Activated CD8-positive, alpha-beta memory T cell treated with anti-CD3 and anti-CD28 coated beads, Interleukin-2, amount 10 ng/mL, durations not matched to agents 7 days and 5 days (primary cell): ENCODE data around the gene ST3GAL4. TPM values are rescaled to one million over a fixed set of nuclear protein-coding genes. Genes with fewer than 3 reads are reported as not detected.
"Not testable (repeated sequence)": the region's sequence is repeated elsewhere in the genome, so short reads cannot be mapped to it uniquely, and the experiment has no call there.

Experiments
- ATAC-seq: fragments of 150-1000 bp; cut with Tn5 transposase; one replicate; pipeline ENCODE4 v1.10.0; 2021; ENCODE audit warnings: moderate library complexity
- CTCF ChIA-PET: fragments of 350-600 bp; sonication (Branson Sonifier 250); formaldehyde crosslinking; loops from one replicate; lab custom pipeline; 2021; ENCODE audit warnings: antibody characterized with exemption; lab: Charles Lee
- DNase-seq: peaks from one replicate; pipeline ENCODE4 v3.0.0-alpha.2; 2020
- H3K27ac Mint-ChIP-seq: one replicate; pipeline ENCODE4 v1.8.0; 2021; ENCODE audit warnings: mild to moderate bottlenecking, mixed read lengths
- H3K27me3 Mint-ChIP-seq: one replicate; pipeline ENCODE4 v1.8.0; 2021; ENCODE audit warnings: mixed read lengths
- H3K36me3 Mint-ChIP-seq: one replicate; pipeline ENCODE4 v1.8.0; 2021; ENCODE audit warnings: mild to moderate bottlenecking, mixed read lengths
- H3K4me1 Mint-ChIP-seq: one replicate; pipeline ENCODE4 v1.8.0; 2021; ENCODE audit warnings: mixed read lengths
- H3K4me3 Mint-ChIP-seq: one replicate; pipeline ENCODE4 v1.8.0; 2021; ENCODE audit warnings: mild to moderate bottlenecking, moderate library complexity, mixed read lengths
- H3K9me3 Mint-ChIP-seq: one replicate; pipeline ENCODE4 v1.8.0; 2022; ENCODE audit warnings: low read depth, mixed read lengths
- total RNA-seq, 2 experiments: library from RNA; stranded (reverse); gene quantifications; one replicate each; pipeline ENCODE4 v1.2.3, GENCODE V29; 2021

ST3GAL4 gene
- total RNA-seq, 2 experiments from 2014 or later, result 8.8 to 11.5 TPM

DNA sequence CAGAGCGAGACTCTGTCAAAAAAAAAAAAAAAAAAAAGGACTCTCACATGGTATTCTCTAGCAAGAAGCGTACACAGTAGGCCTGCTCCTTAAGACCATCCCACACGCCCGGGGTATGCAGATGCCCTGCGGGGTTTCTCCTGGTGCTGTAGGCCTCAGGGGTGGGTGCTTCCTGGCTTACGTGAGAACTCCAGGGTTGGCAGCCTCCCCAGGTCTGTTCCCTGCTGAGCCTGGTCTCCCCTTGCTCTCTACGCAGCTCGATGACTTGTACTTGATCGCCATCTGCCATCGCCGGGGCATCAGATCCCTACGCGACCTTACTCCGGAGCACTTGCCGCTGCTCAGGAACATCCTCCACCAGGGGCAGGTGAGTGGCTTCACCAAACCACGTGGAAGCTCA is 12.4 kb upstream of the ST3GAL4 start:
- ATAC-seq, result no peak
- H3K4me3 Mint-ChIP-seq, result no peak overlapping the region
- peaks cover 20% of the 10 kb centered on the region for H3K36me3 Mint-ChIP-seq
- CTCF ChIA-PET, result no interaction called here
- H3K9me3 Mint-ChIP-seq, result no peaks in the 10 kb centered on the region
- no peak for DNase-seq
- H3K27me3 Mint-ChIP-seq, result no peaks in the 10 kb centered on the region
- peaks cover 23% of the 10 kb centered on the region for H3K4me1 Mint-ChIP-seq
- no peak overlapping the region for H3K27ac Mint-ChIP-seq

DNA sequence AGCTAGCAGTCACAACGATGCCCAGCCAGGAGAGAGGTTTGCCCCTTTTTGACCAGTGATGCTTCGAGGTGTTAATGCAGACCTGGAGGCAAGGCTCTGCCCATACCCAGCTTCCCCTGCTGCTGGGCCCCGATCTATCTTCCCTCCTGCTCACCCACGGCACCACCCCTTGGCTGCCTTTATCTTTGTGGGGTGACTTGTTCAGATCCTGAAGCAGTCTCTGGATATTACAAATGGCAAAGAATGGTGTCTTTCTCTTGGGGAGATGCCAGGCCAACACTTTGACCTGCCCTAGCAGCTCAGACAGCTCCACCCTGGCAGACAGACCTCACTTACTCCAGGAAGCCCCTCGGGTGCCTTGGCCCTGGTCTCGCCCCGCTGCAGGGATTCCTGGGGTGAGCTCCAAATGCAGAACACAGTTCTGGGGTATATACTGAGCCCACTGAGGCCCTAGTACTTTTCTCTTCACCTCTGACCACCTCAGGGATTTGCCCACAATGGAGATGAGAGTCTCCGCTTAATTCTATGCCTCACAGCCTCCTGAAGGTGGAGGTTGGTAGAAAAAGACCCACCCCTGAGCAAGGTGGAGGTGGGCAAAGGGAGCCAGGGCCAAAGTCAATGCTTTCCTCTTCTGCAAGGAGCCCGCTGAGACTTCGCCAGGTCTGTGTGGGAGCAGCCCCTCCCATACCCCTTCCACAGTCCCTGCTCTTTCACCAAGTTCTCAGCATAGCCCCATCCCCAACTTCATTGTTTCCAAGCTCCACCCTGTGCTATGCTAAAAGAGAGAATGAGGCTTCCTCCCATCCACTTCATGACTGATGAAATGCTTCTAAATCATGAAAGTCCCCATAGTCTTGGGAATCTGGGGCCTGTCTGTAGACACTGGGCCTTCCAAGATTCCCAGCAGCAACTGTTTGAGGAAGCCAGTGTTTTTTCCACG is 11.1 kb upstream of the ST3GAL4 start:
- Mint-ChIP-seq H3K4me3 (no peak overlapping the region), H3K27me3 (no peaks in the 10 kb centered on the region), H3K36me3 (peaks cover 17% of the 10 kb centered on the region), H3K27ac (no peak overlapping the region), H3K4me1 (peaks cover 34% of the 10 kb centered on the region), H3K9me3 (no peaks in the 10 kb centered on the region)
- ATAC-seq (no peak), DNase-seq (no peak)
- CTCF ChIA-PET, result interaction anchor here (1.0 kb wide), 1 partner anchor 27 kb away, joined by 4 read pairs; no protein-coding TSS in a partner anchor

DNA sequence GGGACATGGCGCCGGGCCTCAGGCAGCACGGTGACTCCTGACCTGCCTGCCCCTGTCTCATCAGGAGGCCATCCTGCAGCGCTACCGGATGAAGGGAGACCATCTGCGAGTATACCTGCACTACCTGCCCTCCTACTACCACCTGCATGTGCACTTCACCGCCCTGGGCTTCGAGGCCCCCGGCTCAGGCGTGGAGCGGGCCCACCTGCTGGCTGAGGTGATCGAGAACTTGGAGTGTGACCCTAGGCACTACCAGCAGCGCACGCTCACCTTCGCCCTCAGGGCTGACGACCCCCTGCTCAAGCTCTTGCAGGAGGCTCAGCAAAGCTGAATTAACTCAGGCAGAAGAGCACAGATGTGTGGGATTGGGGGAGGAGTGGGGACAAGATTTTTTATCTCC is 10.2 kb upstream of the ST3GAL4 start:
- Mint-ChIP-seq H3K4me3 (no peak overlapping the region), H3K27ac (no peak overlapping the region), H3K4me1 (peaks cover 34% of the 10 kb centered on the region), H3K9me3 (no peaks in the 10 kb centered on the region), H3K27me3 (no peaks in the 10 kb centered on the region), H3K36me3 (peaks cover 19% of the 10 kb centered on the region)
- ATAC-seq, result no peak
- DNase-seq, result no peak
- CTCF ChIA-PET, result no interaction called here

GRCh38 chr11:126345759-126346585 is 9.5 kb upstream of the ST3GAL4 start:
- no peaks in the 10 kb centered on the region for H3K9me3 Mint-ChIP-seq
- peaks cover 40% of the 10 kb centered on the region for H3K4me1 Mint-ChIP-seq
- DNase-seq (no peak), ATAC-seq (no peak)
- CTCF ChIA-PET, result no interaction called here
- peaks cover 26% of the 10 kb centered on the region for H3K36me3 Mint-ChIP-seq
- peak overlapping the region; percentile 69 for H3K27ac Mint-ChIP-seq
- H3K27me3 Mint-ChIP-seq, result no peaks in the 10 kb centered on the region
- no peak overlapping the region for H3K4me3 Mint-ChIP-seq

- no peak for DNase-seq
- no peaks in the 10 kb centered on the region for H3K27me3 Mint-ChIP-seq
- H3K4me3 Mint-ChIP-seq, result no peak overlapping the region
- peak overlapping the region; percentile 69 for H3K27ac Mint-ChIP-seq
- H3K4me1 Mint-ChIP-seq, result peaks cover 39% of the 10 kb centered on the region
- no peak for ATAC-seq
- CTCF ChIA-PET, result no interaction called here
- peaks cover 22% of the 10 kb centered on the region for H3K36me3 Mint-ChIP-seq
- H3K9me3 Mint-ChIP-seq, result no peaks in the 10 kb centered on the region
Measured at GRCh38 chr11:126346586-126346940, 8.9 kb upstream of the ST3GAL4 start.

- H3K4me3 Mint-ChIP-seq, DNase-seq, H3K9me3 Mint-ChIP-seq, H3K27me3 Mint-ChIP-seq, ATAC-seq, CTCF ChIA-PET: not testable (repeated sequence)
- peaks cover 18% of the 10 kb centered on the region for H3K36me3 Mint-ChIP-seq
- H3K4me1 Mint-ChIP-seq, result peaks cover 38% of the 10 kb centered on the region
- peak overlapping the region; percentile 69 for H3K27ac Mint-ChIP-seq
Measured at GRCh38 chr11:126346946-126347345, 8.5 kb upstream of the ST3GAL4 start.

- Mint-ChIP-seq H3K4me3 (no peak overlapping the region), H3K36me3 (peaks cover 16% of the 10 kb centered on the region), H3K27me3 (no peaks in the 10 kb centered on the region), H3K27ac (no peak overlapping the region), H3K4me1 (peaks cover 41% of the 10 kb centered on the region), H3K9me3 (no peaks in the 10 kb centered on the region)
- CTCF ChIA-PET, result interaction anchor here (0.9 to 1.3 kb wide), 2 partner anchors 10 to 37 kb away, joined by 3 to 4 read pairs; no protein-coding TSS in a partner anchor
- ATAC-seq, result no peak
- DNase-seq, result no peak
Measured at GRCh38 chr11:126347751-126348668, 7.5 kb upstream of the ST3GAL4 start.

- Mint-ChIP-seq H3K4me3 (no peak overlapping the region), H3K27me3 (no peaks in the 10 kb centered on the region), H3K9me3 (no peaks in the 10 kb centered on the region), H3K4me1 (peaks cover 51% of the 10 kb centered on the region), H3K27ac (no peak overlapping the region), H3K36me3 (peaks cover 21% of the 10 kb centered on the region)
- CTCF ChIA-PET, result interaction anchor here (0.9 to 1.3 kb wide), 2 partner anchors 11 to 38 kb away, joined by 3 to 4 read pairs; no protein-coding TSS in a partner anchor
- DNase-seq (no peak), ATAC-seq (no peak)
Measured at GRCh38 chr11:126348806-126349582, 6.5 kb upstream of the ST3GAL4 start.

- no peak for DNase-seq
- CTCF ChIA-PET, result no interaction called here
- H3K9me3 Mint-ChIP-seq, result no peaks in the 10 kb centered on the region
- no peak overlapping the region for H3K27ac Mint-ChIP-seq
- no peak for ATAC-seq
- H3K4me1 Mint-ChIP-seq, result peaks cover 56% of the 10 kb centered on the region
- peaks cover 24% of the 10 kb centered on the region for H3K36me3 Mint-ChIP-seq
- H3K4me3 Mint-ChIP-seq, result no peak overlapping the region
- H3K27me3 Mint-ChIP-seq, result no peaks in the 10 kb centered on the region
Measured at GRCh38 chr11:126350836-126351235, 4.7 kb upstream of the ST3GAL4 start.

DNA sequence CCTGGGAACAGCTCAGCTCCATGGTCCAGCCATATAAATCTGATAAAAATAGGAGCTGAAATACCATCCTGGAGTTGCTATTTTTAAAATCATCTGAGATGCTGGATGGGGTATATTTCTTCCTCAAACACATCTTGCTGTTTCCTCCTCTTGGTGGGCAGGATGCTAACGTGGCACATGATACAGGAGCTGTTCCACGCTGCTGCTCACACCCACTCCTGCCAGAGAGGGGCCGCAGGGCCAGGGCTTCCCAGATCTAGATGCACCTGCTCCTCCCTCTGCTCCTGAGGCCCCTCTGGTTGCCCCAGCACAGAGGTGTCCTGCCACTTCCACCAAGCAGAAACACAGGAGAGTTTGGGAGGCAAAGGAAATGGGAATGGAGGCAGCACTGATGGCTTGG is 3.3 kb upstream of the ST3GAL4 start:
- Mint-ChIP-seq H3K27ac (peak overlapping the region; percentile 85), H3K9me3 (no peaks in the 10 kb centered on the region), H3K4me3 (no peak overlapping the region), H3K36me3 (peaks cover 24% of the 10 kb centered on the region), H3K4me1 (peaks cover 59% of the 10 kb centered on the region), H3K27me3 (no peaks in the 10 kb centered on the region)
- DNase-seq (no peak), ATAC-seq (no peak)
- CTCF ChIA-PET, result no interaction called here

- Mint-ChIP-seq H3K4me1 (peaks cover 62% of the 10 kb centered on the region), H3K27me3 (no peaks in the 10 kb centered on the region), H3K27ac (peak overlapping the region; percentile 85), H3K36me3 (peaks cover 24% of the 10 kb centered on the region), H3K9me3 (no peaks in the 10 kb centered on the region), H3K4me3 (peak overlapping the region; percentile 97)
- ATAC-seq (peak; percentile 49), DNase-seq (peak; percentile 75)
- CTCF ChIA-PET, result interaction anchor here (0.7 to 3.7 kb wide), 4 partner anchors 43 to 127 kb away, joined by 3 to 14 read pairs (median 4); partner anchors contain the start of gene DCPS
Measured at GRCh38 chr11:126352934-126353801, 2.3 kb upstream of the ST3GAL4 start.
